HG03571 (cell line): ENCODE results near the gene ASF1B.
"Not testable (repeated sequence)": the region's sequence is repeated elsewhere in the genome, so short reads cannot be mapped to it uniquely, and the experiment has no call there.

Experiments
- ATAC-seq: cut with Tn5 transposase; IDR thresholded peaks from one replicate; pipeline ENCODE4 v1.9.1; 2021; ENCODE audit not compliant: unreplicated experiment

Gene ASF1B

DNA sequence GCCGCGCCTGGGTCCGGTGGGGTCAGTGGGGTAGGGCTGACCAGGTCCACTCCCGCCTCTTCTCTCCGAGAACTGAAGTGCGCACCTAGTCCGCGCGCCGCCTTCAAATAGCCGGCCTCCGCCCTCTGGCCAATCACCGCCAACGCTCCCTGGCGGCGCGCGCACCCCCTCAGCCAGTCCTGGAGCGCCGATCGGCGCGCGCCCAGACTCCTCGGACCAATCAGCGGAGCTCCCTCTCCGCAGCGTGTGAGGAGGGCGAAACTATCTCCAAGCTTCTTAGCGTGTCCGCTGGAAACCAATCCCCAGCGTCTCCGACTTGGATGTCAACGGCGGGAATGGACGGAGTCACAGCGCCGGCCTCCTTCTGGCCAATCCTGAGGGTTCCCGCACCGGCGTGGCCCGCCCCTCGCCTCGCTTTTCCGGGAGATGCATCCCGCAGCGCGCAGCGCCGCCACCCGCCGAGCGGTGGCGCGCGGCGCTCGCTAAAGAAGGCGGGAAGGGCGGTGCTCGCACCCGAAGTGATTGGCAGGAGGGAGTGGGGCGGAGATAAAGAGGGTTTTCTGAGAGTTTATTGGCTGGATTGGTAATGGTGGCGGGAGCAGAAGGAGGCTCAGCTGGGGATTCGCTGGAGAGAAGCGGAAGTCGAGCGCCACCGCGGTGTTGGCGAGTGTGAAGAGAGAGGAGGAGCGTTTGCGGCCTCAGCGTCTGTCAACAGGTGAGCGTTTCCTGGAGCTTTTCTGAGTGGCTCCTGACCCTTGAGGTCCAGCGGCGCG is at the start of gene ASF1B:
ASF1B (minus strand) TSS at position 81 of the 773 bp plus-strand sequence. CDS start 133 bp downstream, outside the sequence.
- peak; percentile 74 for ATAC-seq

DNA sequence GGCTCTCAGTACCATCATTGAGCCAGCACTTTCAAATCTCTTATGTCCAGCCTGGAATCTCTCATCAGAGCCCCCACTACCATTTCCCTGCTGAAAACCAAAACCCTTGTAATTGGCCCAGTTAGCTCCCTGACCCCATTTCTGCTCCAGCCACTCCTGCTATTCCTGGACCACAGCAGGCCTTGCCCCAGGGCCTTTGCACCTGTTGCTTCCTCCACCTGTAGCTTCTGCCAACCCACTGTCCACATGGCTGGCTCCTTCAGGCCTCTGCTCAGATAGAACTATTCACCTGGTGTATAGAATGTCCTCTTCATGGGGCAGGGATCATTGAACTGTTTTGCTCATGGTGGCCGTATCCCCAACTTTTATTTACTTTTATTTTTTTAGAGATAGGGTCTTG is 49.3 kb upstream of the ASF1B start:
- ATAC-seq = not testable (repeated sequence)

DNA sequence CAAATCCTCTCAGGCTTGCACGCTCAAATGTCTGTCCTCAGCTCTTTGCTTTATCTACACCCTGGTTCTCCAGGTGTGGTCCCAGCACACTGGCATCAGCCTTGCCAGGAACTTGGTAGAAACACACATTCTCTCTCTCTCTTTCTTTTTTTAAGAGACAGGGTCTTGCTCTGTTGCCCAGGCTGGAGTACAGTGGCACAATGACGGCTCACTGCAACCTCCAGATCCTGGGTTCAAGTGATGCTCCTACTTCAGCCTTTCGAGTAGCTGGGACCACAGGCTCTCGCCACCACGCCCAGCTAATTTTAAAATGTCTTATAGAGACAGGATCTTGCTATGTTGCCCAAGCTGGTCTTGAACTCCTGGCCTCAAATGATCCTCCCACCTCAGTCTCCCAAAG is 48.8 kb upstream of the ASF1B start:
- no peak for ATAC-seq

DNA sequence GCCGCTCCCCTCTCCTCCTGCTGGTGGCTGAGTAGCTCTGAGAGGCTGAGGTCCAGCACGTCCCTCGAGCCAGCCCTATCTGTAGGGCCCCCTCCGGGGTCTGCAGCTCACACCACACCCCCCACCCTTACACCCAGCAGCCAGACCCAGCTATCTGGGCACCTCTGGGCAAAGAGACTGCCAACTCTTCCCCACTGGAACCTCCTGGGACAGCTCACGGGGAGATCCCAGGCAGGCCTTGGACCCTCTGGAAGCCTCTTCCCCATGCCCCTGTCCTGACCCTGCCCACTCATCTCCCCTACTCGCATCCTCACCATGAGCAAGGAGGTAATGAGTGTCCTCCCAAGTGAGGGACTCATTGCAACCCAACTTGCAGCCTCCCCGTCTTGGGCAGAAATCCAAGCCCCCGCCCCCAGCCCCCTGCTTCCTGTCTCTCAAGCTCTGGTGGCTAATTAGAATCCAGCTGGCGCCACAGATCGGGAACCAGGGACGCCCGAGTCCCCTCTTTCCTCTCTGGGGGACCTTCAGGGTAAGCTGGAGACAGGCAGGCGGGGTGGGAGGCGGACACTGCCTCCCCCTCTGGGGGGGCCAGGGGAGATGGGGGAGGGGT is 47.5 kb upstream of the ASF1B start:
- ATAC-seq = no peak

DNA sequence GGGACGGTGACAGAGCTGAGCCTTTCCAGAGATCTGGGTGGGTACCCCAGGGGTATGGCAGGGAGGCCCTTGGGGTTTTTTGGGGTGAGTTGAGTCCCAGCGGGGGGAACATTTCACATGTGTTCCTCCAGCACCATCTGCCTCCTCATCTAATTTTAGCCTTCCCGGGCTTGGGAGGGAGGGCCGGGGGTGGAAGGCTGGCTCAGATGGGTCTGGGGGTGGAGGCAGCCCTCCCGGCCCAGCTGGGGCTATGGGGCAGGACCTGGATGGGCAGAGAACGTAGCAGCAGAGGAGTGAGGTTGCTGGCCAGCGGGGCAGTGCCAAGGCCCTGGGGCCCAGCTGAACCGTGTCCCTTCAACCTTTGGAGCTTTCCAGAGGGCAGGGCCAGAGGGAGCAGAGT is 46.1 kb upstream of the ASF1B start:
- ATAC-seq = no peak

DNA sequence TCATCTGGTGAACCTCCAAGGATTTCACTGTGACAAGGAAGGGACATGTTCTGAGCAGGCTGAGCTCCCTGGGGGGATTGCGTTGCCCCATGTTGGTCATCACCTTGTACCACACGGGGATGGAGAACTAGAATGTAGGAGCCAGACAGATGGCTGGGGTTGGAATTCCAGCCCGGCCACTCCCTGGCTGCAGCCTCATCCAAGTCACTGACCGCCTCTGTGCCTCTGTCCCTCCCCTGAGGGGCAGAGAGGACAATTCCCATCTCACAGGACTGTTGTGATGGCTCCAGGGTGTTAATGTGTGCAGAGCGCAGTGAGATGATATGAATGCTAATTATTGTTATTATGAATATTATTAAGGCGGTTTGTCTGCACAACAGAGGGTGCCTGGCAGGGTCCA is 45.5 kb upstream of the ASF1B start:
- ATAC-seq = no peak

DNA sequence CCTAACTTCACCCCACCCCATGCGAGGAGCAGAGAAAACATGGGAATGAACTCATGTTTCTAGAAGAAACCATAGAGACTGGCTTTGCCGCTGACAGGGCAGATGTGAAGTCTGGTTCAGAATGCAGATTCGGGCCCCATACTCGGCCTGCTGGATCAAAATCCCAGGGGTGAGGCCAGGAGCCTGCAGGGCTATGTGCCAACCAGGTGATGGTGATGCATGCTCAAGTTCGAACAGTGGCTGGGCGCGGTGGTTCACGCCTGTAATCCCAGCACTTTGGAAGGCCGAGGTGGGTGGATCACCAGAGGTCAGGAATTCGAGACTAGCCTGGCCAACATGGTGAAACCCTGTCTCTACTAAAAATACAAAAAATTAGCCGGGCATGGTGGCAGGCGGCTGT is 44.8 kb upstream of the ASF1B start:
- ATAC-seq = not testable (repeated sequence)

DNA sequence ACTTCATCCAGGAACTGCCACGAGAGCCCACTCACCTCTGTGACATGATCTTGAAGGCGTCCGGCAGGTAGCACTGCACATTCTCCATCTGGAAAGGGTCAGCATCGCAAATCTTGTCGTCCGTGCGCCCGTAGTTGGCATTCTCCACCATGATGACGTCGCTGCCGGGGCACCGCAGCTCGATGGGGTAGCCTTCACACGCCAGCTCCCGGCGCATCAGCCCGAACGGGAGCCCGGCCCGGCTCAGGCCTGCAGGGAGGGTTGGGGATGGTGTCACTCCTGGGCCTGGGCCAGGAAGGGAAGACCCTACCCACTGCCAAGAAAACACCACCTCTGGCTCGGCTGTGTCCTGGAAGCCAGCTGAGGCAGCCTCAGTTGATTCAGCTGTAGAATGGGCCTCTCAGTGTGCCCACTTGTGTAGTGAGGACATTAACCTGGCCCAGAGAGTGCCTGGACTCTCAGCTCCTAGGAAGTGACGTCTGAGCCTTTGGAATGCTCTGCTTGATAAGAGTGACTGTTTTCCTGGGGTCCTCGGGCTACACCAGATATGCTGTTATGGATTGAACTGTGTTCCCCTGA is 41.2 kb upstream of the ASF1B start:
- no peak for ATAC-seq

DNA sequence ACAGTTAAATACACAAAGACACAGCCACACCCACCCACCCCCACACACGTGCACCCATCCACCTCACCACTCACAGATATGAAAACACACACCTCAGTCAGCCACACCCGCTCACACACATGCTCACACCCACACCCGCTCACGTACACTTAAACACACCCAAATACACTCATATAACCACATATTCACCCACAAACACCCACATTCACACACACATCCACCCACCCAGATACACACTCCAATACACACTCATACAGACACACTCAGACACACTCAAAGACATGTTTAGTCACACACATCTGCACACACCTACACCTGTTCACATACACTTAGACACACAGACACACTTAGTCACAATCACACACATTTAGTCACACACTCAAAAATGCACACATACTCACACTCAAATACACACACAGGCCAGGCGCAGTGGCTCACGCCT is 39.0 kb upstream of the ASF1B start:
- ATAC-seq = no peak

DNA sequence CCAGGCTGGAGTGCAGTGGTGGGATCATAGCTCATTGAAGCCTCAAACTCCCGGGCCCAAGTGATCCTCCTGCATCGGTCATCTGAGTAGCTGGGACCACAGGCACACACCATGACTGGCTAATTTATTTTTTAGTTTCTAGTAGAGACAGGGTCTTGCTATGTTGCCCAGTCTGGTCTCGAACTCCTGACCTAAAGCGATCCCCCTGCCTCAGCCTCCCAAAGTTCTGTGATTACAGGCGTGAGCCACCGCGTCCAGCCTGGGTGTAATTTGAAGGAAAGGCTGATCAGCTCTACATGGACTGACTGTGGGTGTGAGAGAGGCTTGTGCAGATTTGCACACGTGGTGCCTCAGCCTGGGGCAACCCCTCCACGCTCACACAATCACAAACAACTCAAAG is 38.5 kb upstream of the ASF1B start:
- ATAC-seq = no peak

DNA sequence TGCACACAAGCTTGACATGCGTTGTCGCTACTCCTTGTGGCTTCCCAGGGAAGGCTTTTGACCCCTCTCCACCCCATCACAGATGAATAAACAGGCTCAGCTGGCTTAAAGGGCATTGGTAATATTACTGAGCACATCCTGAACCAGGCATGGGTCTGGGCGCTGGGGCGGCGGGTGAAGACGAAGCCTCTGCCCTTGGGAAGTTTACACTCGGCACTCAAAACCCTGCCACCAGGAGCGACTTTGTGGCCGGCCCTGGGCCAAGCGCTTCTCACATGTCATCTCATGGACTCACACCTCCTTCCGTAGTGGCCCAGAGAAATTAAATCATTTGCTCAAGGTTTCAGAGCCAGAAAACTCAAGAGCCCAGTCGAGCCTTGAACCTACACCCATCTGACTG is 32.6 kb upstream of the ASF1B start:
- ATAC-seq = no peak

DNA sequence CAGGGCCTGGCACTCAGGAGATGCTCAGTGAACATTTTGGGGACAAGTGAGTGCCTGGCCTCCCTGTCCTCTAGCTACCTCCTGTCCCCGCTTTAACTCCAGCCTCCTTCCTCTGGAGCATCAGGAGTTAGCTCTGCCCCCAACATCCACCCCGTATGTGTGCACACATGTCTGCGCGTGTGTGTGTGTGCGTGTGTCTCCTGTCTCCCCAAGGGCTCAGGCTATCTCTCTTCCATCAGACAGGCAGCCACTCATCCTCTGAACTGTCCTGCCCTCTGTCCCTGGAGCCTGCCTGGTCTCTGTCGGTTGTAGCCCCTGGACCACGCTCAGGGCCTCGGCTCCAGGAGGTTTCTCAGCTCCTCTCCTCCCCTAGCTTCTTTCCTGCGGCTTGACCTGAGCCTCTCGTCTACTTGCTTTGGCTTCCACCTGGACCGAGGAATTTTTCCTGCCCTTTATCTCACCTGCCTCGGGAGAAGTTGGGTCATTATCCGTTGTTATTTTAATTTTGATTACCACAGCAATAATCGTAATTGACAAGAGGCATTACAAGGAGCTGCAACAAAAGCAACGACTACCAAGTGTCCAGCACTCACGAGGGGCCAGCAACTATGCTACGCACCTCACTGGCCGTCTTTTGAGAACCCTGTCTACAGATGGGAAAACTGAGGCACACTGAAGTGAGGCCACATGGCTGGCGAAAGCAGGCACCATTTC is 32.0 kb upstream of the ASF1B start:
- no peak for ATAC-seq

DNA sequence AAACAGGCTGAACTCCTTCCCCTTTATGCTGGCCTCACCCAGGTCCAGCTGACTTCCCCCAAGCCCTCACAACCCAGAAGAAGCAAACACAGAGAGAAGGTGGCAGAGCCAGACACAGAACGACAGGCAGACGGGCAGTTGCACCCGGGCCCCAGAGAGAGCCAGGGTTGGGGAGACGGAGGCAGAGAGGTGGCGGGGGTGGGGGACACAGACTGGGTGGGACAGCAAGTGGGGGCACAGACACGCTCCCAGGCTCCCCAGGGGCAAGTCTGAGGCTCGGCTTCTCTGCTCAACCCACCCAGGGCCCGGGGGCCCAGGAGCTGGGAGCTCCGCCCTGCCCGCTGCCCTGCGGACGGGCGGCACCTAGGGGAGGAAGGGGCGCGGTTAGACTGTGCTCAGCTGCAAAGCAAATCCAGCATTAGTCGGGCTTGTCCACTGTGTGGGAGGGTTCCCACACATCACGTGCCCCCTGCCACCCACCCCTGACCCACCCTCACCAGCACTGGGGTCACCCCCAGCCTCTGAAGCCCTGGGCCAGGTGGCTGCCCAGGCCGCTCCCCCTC is 31.3 kb upstream of the ASF1B start:
- ATAC-seq = no peak

DNA sequence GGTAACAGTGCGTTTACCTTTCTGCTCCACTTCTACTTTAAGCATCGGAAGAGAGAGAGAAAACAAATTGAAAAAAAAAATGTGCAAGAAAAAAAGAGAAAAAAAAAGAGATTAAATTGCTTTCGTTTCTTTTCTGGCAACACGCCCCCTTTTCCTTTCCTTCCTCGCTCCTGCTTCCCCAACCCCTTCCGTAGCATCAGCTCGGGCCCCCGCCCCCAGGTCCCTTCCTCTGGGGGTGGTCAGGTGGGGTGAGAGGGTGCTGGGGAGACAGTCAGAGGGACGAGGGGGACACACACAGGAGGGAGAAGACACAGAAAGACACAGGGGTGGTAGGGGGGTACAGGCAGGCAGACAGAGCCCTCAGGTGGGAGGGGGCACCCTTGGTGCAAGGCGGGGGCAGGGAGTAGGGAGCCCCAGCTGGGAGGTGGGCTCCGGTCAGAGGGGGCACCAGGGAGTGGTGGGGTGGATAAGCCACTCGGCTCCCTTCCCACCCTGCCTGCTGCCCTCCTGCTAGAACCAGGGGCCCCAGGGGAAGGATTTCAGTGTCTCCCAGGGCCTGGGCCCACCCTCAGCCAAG is 30.7 kb upstream of the ASF1B start:
- ATAC-seq = no peak

DNA sequence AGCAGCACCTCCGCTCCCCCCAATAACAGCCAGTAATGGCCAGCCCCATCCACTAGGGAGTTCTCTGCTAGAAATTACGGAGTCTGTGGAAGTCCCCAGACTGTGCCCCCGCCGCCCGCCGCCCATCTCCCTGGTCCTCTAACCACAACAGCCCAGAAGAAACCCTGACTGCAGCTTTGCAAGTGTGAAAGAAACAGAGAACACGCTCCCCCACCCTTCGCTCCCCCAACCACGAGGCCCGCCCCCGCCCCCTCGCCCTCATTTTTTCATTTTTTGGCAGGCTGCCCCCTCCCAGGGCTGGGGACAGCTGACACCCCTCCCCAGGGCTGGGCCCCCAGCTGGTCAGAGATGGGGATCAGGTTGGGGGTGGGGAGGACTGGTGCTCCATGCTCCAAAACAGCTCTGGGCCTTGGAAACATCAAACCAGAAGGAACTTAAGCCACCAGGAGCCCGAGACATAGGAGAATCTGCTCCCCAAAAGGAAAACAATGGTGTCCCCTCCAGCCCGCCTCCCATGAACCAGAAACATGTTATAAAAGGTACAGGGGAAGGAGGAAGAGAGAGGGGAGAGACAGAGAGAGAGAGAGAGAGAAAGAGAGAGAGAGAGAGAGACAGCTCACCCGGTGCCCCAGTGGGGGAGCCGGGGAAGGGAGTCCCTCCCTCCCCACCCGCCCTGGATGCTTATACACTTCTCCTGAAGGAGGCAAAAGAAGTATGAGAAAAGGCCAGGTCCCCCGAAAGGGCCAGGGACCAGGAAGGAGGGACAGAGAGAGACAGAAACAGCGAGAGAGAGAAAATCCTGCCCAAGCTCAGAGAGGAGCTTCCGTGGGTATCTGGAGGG is 29.8 kb upstream of the ASF1B start:
- ATAC-seq = no peak

DNA sequence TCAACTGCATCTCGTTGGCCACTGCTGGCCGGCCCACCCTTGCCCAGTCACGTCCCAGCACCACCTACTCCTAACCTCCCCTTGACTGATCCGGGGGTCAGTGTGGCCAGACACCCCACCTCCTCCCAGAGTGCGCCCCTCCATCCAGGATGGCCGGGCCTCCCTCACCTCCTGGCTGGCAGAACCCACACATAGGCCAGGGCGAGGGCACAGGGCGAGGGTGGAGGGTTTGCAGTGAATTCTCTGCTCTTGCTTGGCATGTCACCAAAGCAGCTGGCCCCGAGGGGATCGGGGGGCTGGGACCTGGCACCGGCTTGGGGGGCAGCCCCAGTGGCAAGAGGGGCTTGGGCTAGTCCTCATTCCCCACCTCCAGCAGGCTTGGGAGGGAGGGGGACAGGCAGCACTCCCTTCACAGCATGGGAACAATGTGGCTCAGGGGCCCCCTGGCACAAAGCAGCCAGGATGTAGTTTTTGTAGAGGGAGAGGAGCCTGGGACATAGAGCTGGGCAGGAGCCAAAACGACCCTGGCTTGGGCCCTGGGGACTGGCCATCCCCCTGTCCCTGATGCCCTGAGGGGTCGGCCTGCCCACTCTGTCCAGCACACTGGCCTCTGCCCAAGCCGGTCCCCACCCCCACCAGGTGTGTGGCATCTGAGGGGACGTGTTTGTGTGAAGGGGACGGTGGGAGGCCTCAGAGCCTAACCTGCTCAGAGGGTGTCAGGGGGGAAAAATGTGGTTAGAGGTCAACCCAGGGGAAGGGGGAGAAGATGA is 28.5 kb upstream of the ASF1B start:
- ATAC-seq = no peak

DNA sequence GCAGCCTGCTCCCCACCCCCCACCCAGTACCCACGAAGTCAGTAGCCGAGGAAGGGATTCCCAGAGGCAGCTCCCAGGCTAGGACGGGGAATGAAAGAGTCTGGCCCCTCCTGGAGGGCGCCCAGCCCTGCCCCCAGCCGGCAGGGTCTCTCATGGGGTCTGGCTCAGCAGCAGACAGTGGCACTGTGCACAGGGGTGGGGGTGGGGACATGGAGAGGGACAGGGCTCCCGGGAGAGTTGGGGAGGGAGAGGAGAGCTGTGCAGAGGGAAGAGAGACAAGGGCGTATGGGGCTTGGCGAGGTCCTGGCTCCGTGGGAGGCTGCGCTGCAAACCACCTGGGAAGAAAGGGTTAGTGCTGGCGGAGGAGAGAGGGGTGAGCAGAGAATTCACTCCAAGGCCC is 27.7 kb upstream of the ASF1B start:
- no peak for ATAC-seq

DNA sequence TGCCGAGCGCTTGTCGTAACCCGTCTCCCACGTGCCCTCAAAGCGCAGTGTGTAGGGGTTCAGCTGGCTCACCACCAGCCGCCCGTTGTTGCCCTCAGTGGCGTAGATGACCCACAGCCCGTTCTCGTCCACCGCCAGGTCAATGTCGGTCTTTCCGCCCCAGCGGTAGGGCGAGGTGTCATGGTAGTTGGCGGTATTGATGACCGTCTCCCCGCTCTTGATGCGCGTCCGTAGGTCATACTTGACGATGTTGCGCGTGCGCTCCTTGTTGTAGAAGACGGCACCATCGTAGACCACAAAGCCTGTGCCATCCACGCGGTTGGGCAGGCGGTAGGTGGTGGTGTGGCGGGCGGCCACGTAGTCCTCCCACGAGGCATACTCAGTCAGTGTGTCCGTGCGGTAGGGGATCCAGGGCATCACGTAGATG is 26.5 kb upstream of the ASF1B start:
- ATAC-seq = no peak

DNA sequence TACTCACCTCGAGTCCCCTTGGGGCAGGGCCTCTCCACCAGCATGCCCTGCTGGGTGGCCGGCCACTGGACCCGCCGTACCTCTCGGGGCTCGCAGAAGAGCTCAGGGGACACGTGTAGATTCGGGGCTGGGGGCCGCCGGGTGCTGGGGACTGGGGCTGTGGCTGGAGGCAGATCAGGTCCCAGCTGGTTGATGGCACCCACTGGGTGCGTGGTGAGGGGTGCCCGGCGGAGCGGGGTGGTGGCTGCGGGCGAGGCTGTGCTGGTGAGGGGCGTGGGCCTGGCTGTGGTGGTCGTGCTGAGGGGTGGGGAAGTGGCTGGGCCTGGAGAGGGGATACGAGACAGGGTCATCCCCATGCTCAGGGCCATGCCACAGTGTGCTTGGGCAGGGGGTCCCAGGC is 24.9 kb upstream of the ASF1B start:
- ATAC-seq = no peak
